HG03378 (cell line): ENCODE results near the gene KCNIP4.

ENCODE experiments used
- ATAC-seq: cut with Tn5 transposase; IDR thresholded peaks from one replicate; pipeline ENCODE4 v1.9.1; 2021; ENCODE audit warnings: mild to moderate bottlenecking, moderate library complexity; ENCODE audit not compliant: unreplicated experiment

Gene KCNIP4

GRCh38 chr4:20883677-20884076, 1064.9 kb downstream of the KCNIP4 start:
- no peak for ATAC-seq

DNA sequence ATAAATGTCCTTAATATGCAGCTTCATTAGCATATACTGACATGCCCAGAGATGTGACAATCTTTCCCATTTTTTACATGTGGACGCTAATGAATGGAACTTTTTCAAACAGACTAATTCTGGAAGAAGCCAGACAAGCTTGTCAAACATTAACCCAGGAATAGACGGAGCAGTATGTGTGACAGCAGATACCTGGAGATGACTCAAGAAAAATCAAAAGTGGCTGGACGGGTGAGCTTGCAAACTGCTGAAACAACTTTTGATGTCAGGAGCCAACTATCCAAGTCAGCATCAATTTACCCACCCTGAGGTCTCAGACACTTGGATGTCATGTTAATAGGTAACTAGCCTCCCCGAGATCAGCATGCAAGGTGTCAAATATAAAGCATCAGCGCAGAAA, 1065.3 kb downstream of the KCNIP4 start:
- ATAC-seq: no peak

DNA sequence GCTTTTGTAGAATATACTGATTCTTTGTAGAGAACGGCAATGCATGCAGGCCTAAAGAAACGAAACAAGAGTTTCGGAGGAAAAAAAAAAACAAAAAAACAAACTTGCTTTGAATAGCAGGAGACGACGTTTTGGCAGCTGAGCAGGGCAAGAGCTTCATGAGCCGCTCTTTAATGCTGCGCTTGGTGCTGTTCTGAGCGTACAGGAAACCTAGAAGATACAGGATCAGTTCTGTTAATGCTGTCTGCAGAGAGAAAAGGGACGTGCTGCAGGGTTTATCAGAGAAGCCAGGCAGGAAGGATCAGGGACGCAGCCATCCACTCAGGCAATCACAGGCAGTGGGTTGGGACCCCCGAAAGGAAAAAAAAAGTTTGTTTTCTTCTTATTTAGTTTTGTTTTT, 1066.1 kb downstream of the KCNIP4 start:
- no peak for ATAC-seq

- no peak for ATAC-seq
These were observed 1066.9 kb downstream of the KCNIP4 start for GRCh38 chr4:20881658-20882057.

DNA sequence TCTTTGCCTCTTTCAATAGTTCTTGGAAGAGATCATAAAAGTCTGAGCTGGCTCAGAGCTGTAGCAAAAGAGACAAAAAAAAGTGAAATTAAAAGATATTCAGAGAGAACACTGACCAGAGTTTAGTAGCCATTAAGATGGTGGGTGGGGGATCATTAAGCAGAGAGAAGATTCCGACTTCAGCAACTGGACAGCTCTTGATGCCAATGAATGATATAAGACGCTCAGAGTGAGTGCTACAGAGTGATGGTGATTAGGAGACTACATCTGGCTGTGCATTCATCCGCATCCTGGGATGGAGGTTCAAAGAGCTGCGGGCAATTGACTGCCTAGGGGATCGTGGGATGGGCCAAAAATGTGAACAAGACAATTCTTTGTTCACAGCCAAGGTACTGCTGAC, 1069.8 kb downstream of the KCNIP4 start:
- no peak for ATAC-seq

DNA sequence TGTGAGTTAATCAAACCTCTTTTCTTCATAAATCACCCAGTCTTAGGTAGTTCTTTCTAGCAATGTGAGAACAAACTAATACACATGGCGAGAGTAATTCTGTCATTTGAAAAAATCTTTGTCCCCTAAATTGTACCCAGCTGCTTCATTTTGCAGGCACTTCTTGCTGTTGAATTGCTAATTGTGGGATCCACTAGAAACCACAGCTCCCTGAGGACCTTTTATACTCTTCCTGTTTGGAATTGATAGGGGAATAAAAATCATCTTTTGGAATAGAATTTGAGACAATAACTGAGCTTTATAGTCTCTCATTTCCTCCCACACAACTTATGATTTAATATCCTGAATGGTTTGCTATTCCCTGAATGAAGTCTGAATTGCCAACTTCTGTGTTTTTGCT, 1078.1 kb downstream of the KCNIP4 start:
- ATAC-seq: no peak

GRCh38 chr4:20868108-20868507, 1080.5 kb downstream of the KCNIP4 start:
- no peak for ATAC-seq

DNA sequence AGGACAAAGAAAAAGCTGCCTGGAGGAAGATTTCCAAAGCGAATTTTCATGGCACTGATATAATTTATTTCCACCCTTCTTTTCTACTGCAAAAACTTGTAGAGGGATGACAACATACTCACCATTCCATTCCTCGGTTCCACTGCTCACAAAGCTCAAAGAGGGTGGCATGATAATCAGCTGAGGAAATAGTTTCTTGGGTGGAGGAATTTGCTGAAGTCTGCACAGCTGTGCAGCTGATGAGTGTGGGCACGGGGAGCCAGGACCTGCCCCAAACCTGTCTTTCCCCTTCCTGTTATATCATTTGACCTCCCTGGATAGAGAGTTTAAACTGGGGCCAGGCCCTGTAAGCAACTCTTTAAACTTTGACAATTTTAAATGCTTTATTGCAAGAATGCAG, 1087.7 kb downstream of the KCNIP4 start:
- no peak for ATAC-seq

DNA sequence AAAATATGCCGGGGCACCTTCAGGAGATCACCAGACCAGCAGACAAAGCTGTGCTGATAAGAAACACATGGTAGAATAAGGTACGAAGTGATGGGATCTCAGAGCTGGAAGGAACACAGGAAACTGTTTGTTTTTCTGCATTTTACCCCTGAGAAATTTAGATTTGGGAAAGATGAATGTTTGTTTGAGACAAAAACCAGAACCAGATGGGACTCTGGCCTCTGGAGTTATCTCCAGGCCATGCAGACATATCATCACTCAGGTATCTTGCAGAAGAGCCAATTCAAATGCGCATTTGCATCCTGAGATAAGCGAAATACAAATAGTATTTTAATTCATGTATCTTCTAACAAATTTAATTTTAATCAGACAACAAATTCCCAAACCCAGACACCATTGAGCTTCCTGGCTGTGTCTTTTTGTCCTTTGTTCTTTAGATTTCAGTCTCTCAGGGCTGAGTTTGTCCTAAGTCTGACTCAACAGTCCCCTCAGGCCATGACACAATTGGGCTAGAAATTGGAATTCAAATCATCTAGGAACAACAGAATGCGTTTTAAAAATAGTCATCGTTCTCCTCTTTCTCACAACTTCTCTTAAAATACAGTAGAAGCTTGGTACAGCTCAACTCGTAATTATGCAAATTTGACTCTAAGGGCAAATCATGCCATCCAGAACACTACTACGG, 1089.3 kb downstream of the KCNIP4 start:
- ATAC-seq: no peak

DNA sequence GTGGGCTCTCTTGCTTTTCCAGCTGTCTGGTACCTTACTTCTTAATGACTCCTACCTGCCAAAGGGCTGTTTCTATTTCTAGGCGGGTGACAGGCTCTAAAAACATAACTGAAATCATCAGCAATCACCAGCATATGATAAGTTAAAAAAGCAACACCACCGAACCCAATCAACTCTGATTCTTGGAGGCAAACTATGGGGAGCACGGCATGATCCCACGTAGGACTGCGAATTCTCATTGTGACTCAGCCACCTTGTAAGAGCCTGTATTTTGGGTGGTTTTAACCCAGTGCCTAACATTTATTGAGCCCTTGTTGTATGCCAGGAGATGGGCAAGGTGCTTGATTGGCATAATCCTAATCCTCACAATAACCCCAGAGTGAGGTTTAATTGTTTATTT, 1091.5 kb downstream of the KCNIP4 start:
- ATAC-seq: no peak

DNA sequence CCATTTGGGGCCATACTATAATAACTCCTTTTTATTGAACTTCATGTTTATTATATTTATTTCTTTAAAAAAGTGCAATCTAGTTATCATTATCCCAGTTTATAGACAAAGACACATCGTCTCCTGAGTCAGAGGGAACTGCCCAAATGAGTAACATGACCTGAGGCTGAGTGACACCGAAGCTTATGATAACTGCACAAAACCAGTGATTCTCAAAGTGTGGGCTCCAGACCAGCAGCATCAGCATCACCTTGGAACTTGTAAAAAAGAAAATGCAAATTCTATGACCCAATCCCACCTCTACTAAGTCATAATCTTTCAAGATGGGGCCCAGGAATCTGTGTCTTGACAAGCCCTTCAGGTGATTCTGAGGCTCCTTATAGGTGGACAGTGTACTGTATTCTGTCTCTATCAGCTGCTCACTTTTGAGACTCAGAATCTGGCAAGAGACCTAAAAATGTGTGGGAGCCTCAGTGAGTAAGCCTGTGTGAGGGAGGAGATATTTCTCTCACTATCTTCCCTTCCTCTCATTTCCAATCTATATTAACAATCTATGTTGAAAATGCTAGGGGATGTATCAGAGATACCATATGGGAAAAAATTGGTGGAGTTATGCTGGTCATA, 1101.3 kb downstream of the KCNIP4 start:
- no peak for ATAC-seq

DNA sequence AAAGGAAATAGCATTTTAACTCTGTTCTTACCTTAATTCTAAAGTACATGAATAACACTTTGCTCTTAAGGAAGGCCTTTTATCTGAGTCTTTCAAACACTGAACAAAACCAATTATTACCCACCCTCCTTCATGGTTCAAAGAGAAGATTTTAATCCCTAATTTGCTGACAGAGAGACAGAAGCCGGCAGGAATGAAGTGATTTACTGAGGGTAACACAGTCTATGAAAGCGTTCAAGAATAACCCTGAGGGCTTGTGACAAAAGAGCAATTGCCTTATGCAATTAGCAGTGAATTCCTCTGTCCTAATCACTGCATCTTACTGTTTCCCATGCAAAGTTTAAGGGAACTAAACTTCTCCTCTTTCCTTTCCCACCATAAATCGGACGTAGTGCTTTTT, 1104.3 kb downstream of the KCNIP4 start:
- no peak for ATAC-seq

DNA sequence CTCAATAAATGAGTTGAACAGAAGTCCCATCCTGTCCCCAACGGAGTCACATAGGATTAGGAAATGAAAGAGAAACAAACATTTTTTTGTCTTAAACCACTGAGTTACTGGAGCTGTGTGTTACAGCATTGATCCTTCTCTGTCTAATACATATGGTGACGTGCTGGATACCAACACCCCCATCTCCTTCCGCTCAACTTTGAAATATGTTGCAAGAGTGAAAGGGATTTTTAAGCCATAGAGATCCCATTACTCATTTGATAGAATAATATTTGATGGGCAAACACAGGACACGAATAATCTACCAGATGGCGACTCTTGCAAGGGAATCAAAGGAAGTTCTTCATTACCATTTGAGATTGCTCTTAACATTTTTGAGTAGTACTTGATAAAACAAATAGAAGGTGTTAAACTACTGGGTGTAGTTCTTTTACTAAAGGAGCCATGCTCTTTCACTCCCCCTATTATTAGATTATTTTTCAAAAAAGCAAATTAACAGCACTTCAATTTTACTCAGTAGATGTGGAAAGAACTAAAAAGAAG, 1107.9 kb downstream of the KCNIP4 start:
- ATAC-seq: no peak

GRCh38 chr4:20839957-20840356, 1108.6 kb downstream of the KCNIP4 start:
- no peak for ATAC-seq

DNA sequence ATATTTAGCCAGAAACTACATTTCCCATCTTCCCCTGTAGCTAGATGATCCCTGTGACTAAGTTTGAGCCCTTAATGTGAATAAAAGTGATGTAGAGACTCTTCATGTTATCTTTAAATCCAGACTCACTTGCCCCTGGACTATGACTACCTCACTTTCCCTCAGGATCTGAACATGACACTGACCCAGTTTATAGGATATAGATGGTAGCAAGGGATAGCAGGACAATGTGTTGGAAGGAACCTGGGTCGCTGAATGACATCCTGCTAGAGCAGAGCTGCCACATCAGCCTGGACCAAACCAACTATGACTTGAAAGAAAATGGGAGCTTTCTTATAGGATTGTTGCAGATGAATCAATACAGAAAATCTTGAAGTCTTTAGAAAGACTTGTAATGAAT, 1110.1 kb downstream of the KCNIP4 start:
- ATAC-seq: no peak

GRCh38 chr4:20832826-20833225, 1115.7 kb downstream of the KCNIP4 start:
- ATAC-seq: no peak

- no peak for ATAC-seq
These were observed 1116.8 kb downstream of the KCNIP4 start for GRCh38 chr4:20831746-20832145.

DNA sequence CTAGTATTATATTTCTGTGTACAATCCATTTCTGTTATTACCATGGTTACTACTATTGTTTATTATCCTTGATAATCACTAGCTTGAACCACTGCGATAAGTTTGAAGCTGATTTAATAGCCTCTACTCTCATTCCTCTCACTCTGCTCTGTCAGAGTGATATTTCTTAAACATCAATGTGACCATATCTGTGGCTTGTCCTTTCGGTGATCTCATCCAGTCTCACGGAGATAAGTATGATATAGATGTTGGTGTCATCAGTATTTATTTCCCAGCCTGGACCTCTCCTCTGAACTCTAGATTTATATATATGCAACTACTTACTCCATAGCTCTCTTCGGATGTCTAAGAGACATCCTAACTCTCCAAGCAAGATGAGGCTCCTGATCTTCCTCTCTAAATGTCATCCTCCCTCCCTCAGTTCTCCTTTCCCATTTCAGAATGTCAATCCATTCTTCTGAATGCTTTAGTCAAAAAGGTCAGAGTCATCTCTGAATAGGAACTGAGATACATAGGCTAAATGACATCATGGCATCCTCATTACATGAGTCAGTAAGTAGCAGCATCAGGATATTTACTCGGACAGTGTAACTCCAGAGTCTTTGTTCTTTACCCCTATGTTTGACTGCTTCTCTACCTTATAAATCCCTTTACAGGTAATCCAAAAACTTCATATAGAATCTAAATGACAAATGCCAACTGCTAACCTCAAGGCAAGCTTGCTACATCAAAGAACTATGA, 1118.8 kb downstream of the KCNIP4 start:
- no peak for ATAC-seq

- ATAC-seq: no peak
These were observed 1123.1 kb downstream of the KCNIP4 start for GRCh38 chr4:20825505-20825904.

DNA sequence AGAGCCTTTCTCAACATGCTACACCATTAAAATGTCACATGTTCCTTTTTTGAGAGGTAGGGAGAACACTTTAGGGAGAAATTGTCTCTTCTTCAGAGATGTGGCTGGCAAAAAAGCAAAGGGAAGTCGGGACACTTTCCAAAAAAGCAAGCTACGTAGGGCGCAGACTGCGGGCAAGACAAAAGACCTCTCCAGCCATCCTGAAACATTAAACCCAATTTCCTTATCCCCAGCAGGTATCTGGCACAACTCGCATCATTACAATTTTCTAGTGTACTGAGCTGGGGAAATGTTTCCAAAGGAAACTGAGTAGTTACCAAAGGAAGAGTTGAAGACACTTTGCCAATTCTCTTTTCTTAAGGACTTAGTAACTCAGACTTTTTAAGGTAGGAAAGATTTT, 1132.3 kb downstream of the KCNIP4 start:
- ATAC-seq: no peak

DNA sequence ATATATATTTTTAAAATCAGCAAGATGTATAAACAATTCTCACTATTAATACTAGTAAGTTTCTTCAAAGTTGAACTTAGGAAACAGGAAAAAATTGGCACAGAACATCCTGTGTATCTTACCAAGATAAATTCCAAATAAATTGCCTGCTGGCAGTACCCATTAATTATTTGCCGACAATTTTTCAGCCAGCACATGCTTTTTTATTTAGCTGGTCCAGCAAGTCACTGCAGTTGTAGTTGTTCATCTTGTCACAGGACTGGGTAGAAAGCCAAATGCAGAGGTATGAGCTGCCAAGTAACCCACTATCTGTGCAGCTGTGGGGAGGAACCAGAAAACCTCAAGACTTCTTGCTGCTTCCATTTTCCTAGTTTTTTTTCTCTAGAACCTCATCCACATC, 1134.9 kb downstream of the KCNIP4 start:
- no peak for ATAC-seq

DNA sequence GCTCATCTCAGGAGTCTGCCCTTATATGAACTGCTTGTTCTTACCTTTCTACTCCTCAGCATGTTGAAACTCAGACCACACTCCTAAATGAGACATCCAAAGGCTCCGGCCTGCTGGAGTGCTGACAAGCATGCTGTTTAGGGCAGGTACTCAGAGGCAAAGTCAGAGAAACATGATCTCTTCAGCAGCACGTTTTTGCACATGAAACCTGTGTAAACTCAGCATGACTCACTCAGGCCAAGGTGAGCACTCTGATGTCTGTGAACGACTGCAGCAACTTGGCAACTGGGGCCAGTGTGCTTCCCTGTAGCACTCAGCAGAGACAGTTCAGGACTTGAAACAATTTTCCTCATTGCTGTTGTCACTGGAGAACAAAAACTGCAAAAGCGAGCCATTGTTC, 1138.8 kb downstream of the KCNIP4 start:
- ATAC-seq: no peak
